Measurements from ENCODE around the gene PDF.

DNA sequence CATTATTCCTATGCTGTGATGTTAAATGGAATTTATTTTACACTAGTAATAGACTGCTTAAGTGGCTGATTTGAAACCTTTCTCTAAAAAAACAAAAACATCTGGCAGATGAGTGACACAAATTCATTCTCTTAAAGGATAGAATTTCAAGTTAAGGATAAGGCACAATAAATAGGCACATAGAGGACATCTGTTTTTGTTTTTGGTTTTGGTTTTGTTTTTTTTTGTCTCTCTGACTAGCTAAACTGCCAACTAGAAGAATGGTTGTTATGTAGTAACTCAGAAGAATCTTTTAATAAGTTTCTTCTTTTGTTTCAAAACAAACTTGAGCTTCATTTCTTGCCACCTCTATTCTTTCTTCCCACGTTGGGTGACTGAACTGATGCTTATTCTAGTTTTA lies 24.4 kb downstream of the PDF start:
- no peak for TF ChIP-seq POLR2A (IDR thresholded peaks at IDR 0.05)
- no peak for TF ChIP-seq POLR2AphosphoS5 (IDR thresholded peaks at IDR 0.05; ENCODE audit: insufficient read depth in 1 of 2, low read depth in 1 of 2)
